K562 (cell line): ENCODE measurements around the gene HMGA1. TPM values are rescaled to one million over a fixed set of nuclear protein-coding genes. Genes with fewer than 3 reads are reported as not detected.

Source experiments
- CBX2 ChIP-seq: fragments of 200-600 bp; sonication (generic); IDR thresholded peaks from one replicate; pipeline ENCODE4 v1.6.1; 2012; ENCODE audit warnings: mild to moderate bottlenecking, low read length, inconsistent platforms; ENCODE audit not compliant: insufficient read depth, poor library complexity, severe bottlenecking
- DPF2 ChIP-seq: fragments of 450-650 bp; IDR thresholded peaks from 2 replicates; pipeline ENCODE4 v1.6.1; 2016
- GATAD2A ChIP-seq: fragments of 450-650 bp; IDR thresholded peaks from 2 replicates; pipeline ENCODE4 v1.6.1; 2017
- GTF2A2 ChIP-seq: IDR thresholded peaks from 2 replicates; pipeline ENCODE4 v1.6.1; 2016; ENCODE audit warnings: mild to moderate bottlenecking, missing genetic modification characterization, missing compliant biosample characterization
- MCM7 ChIP-seq, 2 experiments: fragments of 450-650 bp; IDR thresholded peaks; 2 replicates each; pipeline ENCODE4 v1.6.1; 2016 to 2018
- RCOR1 ChIP-seq, 2 experiments: IDR thresholded peaks; 2 replicates each; pipeline ENCODE4 v1.6.1; 2012; ENCODE audit warnings: low read depth in 2 of 2, low read length in 2 of 2, borderline replicate concordance in 1 of 2, improper control_type of control experiment in 1 of 2
- SP1 ChIP-seq: sonication (generic); formaldehyde crosslinking; IDR thresholded peaks from 2 replicates; pipeline ENCODE4 v1.8.1; 2022; ENCODE audit warnings: mild to moderate bottlenecking, missing genetic modification reagents
- TAL1 ChIP-seq: fragments of 450-650 bp; IDR thresholded peaks from 2 replicates; pipeline ENCODE4 v1.6.1; 2016; ENCODE audit warnings: mild to moderate bottlenecking
- TOE1 ChIP-seq, 2 experiments: fragments of 450-650 bp in 1 of 2; sonication (generic) in 1 of 2; formaldehyde crosslinking in 1 of 2; IDR thresholded peaks; 2 replicates each; pipeline versions ENCODE4 v1.7.1 to v1.8.0; 2016 to 2022; ENCODE audit warnings: borderline replicate concordance in 2 of 2, mild to moderate bottlenecking in 2 of 2, antibody characterized with exemption in 1 of 2, inconsistent platforms in 1 of 2, low read depth in 1 of 2, missing genetic modification reagents in 1 of 2, moderate library complexity in 1 of 2
- ZNF165 ChIP-seq: fragments of 250-450 bp; sonication (Bioruptor Pico); IDR thresholded peaks from 2 replicates; pipeline ENCODE4 v1.4.0; 2020; ENCODE audit warnings: borderline replicate concordance
- ZNF644 ChIP-seq: fragments of 200-800 bp; sonication (Bioruptor generic); IDR thresholded peaks from 2 replicates; pipeline ENCODE4 v1.6.1; 2016; ENCODE audit warnings: low read depth, missing genetic modification characterization, missing compliant biosample characterization
- ZNF780A ChIP-seq: fragments of 250-450 bp; sonication (Bioruptor Pico); IDR thresholded peaks from 2 replicates; pipeline ENCODE4 v1.5.0; 2021; ENCODE audit warnings: mild to moderate bottlenecking
- polyA plus RNA-seq, 8 experiments: library from polyadenylated mRNA; depleted of rRNA in 4 of 8; stranded (reverse) in 5 of 8; unstranded in 3 of 8; fragments of >200 nt; fragmentation: Nextera tagmentation in 2 of 8; fragmentation: Illumina TruSeq in 1 of 8; extraction: Ambion mirVana in 2 of 8; extraction: Trizol in 1 of 8; gene quantifications; 2 replicates each; pipeline versions ENCODE4 v1.2.1 to v1.2.3, GENCODE V29; 2011 to 2014; ENCODE audit warnings: inconsistent platforms in 1 of 8, missing spikeins in 1 of 8
- total RNA-seq, 7 experiments: library from RNA; depleted of rRNA in 6 of 7; stranded (reverse); fragments of >200 nt in 6 of 7; fragmentation: Illumina TruSeq in 2 of 7; extraction: Trizol in 2 of 7; gene quantifications; 2 replicates each; pipeline versions ENCODE4 v1.2.1 to v1.2.3, GENCODE V29; 2011 to 2021; ENCODE audit warnings: low replicate concordance in 1 of 7
- TF ChIP-seq, protein P1 (sequence below): fragments of 450-650 bp; IDR thresholded peaks from 2 replicates; pipeline ENCODE4 v1.6.1; 2016; ENCODE audit warnings: mild to moderate bottlenecking, moderate library complexity
- TF ChIP-seq, protein P2 (sequence below): fragments of 450-650 bp; IDR thresholded peaks from one replicate; pipeline ENCODE4 v1.6.1; 2018; ENCODE audit warnings: mild to moderate bottlenecking, moderate library complexity; ENCODE audit not compliant: partially characterized antibody
- TF ChIP-seq, protein P3 (sequence below): fragments of 250-450 bp; sonication (Bioruptor Pico); IDR thresholded peaks from 2 replicates; pipeline ENCODE4 v1.5.0; 2021
- TF ChIP-seq, protein P4 (sequence below): fragments of 450-650 bp; IDR thresholded peaks from 2 replicates; pipeline ENCODE4 v1.6.1; 2016; ENCODE audit warnings: low read depth, mild to moderate bottlenecking, moderate library complexity

Gene HMGA1
- total and polyA plus RNA-seq, 9 of the 15 experiments (the other 6 are each of a cell fraction or from before 2014, with no cell fraction given): 27.8 to 1,947 (median 594) TPM

DNA sequence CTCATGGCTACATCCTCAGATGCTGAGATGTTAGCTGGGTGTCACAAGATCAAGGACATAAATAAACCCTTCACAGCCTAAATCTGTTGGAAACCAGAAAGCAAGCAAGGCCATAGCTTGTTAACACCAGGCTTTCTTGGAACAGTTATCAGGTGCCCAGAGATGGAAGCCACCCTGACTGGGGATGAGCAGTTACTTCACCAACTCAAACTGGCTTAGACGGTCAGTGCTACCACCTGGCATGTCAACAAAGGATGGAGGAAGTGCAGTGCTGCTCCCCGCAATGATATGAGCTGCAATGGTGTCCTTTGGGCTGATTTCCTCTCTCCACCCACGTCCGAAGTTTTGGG, 41.1 kb downstream of the HMGA1 start (continued):
- TF ChIP-seq, protein P1, sequence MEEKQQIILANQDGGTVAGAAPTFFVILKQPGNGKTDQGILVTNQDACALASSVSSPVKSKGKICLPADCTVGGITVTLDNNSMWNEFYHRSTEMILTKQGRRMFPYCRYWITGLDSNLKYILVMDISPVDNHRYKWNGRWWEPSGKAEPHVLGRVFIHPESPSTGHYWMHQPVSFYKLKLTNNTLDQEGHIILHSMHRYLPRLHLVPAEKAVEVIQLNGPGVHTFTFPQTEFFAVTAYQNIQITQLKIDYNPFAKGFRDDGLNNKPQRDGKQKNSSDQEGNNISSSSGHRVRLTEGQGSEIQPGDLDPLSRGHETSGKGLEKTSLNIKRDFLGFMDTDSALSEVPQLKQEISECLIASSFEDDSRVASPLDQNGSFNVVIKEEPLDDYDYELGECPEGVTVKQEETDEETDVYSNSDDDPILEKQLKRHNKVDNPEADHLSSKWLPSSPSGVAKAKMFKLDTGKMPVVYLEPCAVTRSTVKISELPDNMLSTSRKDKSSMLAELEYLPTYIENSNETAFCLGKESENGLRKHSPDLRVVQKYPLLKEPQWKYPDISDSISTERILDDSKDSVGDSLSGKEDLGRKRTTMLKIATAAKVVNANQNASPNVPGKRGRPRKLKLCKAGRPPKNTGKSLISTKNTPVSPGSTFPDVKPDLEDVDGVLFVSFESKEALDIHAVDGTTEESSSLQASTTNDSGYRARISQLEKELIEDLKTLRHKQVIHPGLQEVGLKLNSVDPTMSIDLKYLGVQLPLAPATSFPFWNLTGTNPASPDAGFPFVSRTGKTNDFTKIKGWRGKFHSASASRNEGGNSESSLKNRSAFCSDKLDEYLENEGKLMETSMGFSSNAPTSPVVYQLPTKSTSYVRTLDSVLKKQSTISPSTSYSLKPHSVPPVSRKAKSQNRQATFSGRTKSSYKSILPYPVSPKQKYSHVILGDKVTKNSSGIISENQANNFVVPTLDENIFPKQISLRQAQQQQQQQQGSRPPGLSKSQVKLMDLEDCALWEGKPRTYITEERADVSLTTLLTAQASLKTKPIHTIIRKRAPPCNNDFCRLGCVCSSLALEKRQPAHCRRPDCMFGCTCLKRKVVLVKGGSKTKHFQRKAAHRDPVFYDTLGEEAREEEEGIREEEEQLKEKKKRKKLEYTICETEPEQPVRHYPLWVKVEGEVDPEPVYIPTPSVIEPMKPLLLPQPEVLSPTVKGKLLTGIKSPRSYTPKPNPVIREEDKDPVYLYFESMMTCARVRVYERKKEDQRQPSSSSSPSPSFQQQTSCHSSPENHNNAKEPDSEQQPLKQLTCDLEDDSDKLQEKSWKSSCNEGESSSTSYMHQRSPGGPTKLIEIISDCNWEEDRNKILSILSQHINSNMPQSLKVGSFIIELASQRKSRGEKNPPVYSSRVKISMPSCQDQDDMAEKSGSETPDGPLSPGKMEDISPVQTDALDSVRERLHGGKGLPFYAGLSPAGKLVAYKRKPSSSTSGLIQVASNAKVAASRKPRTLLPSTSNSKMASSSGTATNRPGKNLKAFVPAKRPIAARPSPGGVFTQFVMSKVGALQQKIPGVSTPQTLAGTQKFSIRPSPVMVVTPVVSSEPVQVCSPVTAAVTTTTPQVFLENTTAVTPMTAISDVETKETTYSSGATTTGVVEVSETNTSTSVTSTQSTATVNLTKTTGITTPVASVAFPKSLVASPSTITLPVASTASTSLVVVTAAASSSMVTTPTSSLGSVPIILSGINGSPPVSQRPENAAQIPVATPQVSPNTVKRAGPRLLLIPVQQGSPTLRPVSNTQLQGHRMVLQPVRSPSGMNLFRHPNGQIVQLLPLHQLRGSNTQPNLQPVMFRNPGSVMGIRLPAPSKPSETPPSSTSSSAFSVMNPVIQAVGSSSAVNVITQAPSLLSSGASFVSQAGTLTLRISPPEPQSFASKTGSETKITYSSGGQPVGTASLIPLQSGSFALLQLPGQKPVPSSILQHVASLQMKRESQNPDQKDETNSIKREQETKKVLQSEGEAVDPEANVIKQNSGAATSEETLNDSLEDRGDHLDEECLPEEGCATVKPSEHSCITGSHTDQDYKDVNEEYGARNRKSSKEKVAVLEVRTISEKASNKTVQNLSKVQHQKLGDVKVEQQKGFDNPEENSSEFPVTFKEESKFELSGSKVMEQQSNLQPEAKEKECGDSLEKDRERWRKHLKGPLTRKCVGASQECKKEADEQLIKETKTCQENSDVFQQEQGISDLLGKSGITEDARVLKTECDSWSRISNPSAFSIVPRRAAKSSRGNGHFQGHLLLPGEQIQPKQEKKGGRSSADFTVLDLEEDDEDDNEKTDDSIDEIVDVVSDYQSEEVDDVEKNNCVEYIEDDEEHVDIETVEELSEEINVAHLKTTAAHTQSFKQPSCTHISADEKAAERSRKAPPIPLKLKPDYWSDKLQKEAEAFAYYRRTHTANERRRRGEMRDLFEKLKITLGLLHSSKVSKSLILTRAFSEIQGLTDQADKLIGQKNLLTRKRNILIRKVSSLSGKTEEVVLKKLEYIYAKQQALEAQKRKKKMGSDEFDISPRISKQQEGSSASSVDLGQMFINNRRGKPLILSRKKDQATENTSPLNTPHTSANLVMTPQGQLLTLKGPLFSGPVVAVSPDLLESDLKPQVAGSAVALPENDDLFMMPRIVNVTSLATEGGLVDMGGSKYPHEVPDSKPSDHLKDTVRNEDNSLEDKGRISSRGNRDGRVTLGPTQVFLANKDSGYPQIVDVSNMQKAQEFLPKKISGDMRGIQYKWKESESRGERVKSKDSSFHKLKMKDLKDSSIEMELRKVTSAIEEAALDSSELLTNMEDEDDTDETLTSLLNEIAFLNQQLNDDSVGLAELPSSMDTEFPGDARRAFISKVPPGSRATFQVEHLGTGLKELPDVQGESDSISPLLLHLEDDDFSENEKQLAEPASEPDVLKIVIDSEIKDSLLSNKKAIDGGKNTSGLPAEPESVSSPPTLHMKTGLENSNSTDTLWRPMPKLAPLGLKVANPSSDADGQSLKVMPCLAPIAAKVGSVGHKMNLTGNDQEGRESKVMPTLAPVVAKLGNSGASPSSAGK: no peak
- TF ChIP-seq CBX2 (no peak), GATAD2A (no peak), DPF2 (no peak), ZNF780A (CRISPR knock-in tag) (no peak), TAL1 (no peak), RCOR1 (IDR thresholded peaks at IDR 0.05; ENCODE audit: borderline replicate concordance in 1 of 2, low read depth in 2 of 2, low read length in 2 of 2) (peak in 1 of 2 experiments; percentile 1; a peak in 1 of 4 replicates), SP1 (no peak), MCM7 (IDR thresholded peaks at IDR 0.05) (no peak), ZNF644 (tag) (no peak), GTF2A2 (tag) (no peak), ZNF165 (no peak), TOE1 (IDR thresholded peaks at IDR 0.05; ENCODE audit: borderline replicate concordance) (0 out of 2 replicates have a peak, but pooled peaks have one; percentile 5), TOE1 (CRISPR knock-in tag; IDR thresholded peaks at IDR 0.05; ENCODE audit: borderline replicate concordance, low read depth) (no peak)
- TF ChIP-seq, protein P2, sequence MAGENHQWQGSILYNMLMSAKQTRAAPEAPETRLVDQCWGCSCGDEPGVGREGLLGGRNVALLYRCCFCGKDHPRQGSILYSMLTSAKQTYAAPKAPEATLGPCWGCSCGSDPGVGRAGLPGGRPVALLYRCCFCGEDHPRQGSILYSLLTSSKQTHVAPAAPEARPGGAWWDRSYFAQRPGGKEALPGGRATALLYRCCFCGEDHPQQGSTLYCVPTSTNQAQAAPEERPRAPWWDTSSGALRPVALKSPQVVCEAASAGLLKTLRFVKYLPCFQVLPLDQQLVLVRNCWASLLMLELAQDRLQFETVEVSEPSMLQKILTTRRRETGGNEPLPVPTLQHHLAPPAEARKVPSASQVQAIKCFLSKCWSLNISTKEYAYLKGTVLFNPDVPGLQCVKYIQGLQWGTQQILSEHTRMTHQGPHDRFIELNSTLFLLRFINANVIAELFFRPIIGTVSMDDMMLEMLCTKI: no peak
- TF ChIP-seq, protein P3, sequence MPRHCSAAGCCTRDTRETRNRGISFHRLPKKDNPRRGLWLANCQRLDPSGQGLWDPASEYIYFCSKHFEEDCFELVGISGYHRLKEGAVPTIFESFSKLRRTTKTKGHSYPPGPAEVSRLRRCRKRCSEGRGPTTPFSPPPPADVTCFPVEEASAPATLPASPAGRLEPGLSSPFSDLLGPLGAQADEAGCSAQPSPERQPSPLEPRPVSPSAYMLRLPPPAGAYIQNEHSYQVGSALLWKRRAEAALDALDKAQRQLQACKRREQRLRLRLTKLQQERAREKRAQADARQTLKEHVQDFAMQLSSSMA (CRISPR knock-in tag): no peak
- TF ChIP-seq, protein P4, sequence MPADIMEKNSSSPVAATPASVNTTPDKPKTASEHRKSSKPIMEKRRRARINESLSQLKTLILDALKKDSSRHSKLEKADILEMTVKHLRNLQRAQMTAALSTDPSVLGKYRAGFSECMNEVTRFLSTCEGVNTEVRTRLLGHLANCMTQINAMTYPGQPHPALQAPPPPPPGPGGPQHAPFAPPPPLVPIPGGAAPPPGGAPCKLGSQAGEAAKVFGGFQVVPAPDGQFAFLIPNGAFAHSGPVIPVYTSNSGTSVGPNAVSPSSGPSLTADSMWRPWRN: no peak
